Liver (tissue), 2 donors: Measurements from ENCODE around the gene B4GALNT3.

ENCODE experiments used
- GABPA ChIP-seq, 2 donors: IDR thresholded peaks in 1 of 2; conservative IDR thresholded peaks in 1 of 2; 2 replicates each; pipeline ENCODE4 v1.6.1; 2016; ENCODE audit warnings: antibody characterized with exemption in 2 of 2, mild to moderate bottlenecking in 1 of 2, moderate library complexity in 1 of 2
- HNF4G ChIP-seq: IDR thresholded peaks from 2 replicates; pipeline ENCODE4 v1.6.1; 2016; ENCODE audit warnings: antibody characterized with exemption
- MAX ChIP-seq: IDR thresholded peaks from 2 replicates; pipeline ENCODE4 v1.6.1; 2016; ENCODE audit warnings: antibody characterized with exemption
- donor health status: healthy.

- no peak for TF ChIP-seq HNF4G
- TF ChIP-seq MAX: no peak
- TF ChIP-seq GABPA (IDR thresholded peaks at IDR 0.05 in 1 of 2, conservative IDR thresholded peaks at IDR 0.05 in 1 of 2): no peak
These were observed 152.0 kb downstream of the B4GALNT3 start for GRCh38 chr12:611721-612120.
